ENCODE measurements around the gene ROBO2.

Gene ROBO2

DNA sequence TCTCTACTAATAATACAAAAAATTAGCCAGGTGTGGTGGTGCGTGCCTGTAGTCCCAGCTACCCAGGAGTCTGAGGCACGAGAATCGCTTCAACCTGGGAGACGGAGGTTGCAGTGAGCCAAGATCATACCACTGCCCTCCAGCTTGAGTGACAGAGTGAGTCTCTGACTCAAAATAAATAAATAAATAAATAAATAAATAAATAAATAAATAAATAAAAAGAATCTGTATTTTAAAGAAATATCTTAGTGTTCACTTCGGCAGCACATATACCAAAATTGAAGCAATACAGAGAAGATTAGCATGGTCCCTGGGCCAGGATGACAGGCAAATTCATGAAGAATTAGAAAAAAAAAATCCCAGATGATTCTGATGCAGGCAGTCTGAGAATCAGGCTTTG is 51.9 kb downstream of the ROBO2 start:
- TF ChIP-seq, protein P1, sequence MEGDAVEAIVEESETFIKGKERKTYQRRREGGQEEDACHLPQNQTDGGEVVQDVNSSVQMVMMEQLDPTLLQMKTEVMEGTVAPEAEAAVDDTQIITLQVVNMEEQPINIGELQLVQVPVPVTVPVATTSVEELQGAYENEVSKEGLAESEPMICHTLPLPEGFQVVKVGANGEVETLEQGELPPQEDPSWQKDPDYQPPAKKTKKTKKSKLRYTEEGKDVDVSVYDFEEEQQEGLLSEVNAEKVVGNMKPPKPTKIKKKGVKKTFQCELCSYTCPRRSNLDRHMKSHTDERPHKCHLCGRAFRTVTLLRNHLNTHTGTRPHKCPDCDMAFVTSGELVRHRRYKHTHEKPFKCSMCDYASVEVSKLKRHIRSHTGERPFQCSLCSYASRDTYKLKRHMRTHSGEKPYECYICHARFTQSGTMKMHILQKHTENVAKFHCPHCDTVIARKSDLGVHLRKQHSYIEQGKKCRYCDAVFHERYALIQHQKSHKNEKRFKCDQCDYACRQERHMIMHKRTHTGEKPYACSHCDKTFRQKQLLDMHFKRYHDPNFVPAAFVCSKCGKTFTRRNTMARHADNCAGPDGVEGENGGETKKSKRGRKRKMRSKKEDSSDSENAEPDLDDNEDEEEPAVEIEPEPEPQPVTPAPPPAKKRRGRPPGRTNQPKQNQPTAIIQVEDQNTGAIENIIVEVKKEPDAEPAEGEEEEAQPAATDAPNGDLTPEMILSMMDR (IDR thresholded peaks at IDR 0.05; ENCODE audit: control extremely low read depth, extremely low read depth, low read depth, missing control alignments), result no peak
- no peak for DNase-seq (ENCODE audit: extremely low spot score)
- ChIA-PET CTCF (no interaction called here), POLR2A (no interaction called here)

DNA sequence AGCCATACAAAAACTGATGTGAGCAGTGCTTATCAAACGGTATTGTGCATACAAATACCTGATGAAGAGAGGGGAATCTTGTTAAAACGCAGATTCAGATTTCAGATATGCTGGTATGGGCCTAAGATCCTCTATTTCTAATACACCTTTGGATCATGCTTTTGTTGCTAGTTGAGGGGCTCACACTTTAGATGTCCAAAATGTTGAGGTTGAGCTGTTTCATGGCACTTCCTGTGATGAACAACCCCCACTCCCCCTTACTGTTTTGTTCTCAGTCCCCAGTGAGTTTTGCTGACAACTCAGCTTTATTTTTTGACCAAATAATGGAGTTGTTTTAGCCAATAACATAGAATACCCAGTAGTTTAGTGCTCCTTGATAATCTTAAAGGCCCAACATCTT is 53.2 kb downstream of the ROBO2 start:
- TF ChIP-seq, protein P1 (IDR thresholded peaks at IDR 0.05; ENCODE audit: control extremely low read depth, extremely low read depth, low read depth, missing control alignments), result no peak
- POLR2A ChIA-PET, result no interaction called here
- DNase-seq (ENCODE audit: extremely low spot score), result no peak
- CTCF ChIA-PET, result interaction anchor here (1.1 kb wide), 1 partner anchor 66 kb away, joined by 3 read pairs; no protein-coding TSS in a partner anchor

DNA sequence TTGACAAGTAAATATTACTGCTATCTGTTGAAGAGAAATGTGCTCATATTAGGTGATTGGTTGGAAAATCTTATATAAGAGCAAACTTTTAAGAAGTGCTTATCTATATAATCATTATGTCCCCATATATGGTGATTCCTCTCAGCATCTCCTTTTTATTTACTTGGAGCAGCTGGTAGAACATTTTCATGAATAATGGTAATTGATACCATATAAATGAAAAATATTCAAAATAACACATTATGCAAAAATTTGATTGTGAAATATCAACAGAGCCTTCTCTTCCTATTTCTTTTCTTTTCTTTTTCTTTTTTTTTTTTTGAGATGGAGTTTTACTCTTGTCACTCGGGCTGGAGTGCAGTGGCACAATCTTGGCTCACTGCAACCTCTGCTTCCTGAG is 56.2 kb downstream of the ROBO2 start:
- CTCF ChIA-PET, result no interaction called here
- DNase-seq (ENCODE audit: extremely low spot score), result no peak
- POLR2A ChIA-PET, result no interaction called here
- TF ChIP-seq, protein P1 (IDR thresholded peaks at IDR 0.05; ENCODE audit: control extremely low read depth, extremely low read depth, low read depth, missing control alignments), result no peak

DNA sequence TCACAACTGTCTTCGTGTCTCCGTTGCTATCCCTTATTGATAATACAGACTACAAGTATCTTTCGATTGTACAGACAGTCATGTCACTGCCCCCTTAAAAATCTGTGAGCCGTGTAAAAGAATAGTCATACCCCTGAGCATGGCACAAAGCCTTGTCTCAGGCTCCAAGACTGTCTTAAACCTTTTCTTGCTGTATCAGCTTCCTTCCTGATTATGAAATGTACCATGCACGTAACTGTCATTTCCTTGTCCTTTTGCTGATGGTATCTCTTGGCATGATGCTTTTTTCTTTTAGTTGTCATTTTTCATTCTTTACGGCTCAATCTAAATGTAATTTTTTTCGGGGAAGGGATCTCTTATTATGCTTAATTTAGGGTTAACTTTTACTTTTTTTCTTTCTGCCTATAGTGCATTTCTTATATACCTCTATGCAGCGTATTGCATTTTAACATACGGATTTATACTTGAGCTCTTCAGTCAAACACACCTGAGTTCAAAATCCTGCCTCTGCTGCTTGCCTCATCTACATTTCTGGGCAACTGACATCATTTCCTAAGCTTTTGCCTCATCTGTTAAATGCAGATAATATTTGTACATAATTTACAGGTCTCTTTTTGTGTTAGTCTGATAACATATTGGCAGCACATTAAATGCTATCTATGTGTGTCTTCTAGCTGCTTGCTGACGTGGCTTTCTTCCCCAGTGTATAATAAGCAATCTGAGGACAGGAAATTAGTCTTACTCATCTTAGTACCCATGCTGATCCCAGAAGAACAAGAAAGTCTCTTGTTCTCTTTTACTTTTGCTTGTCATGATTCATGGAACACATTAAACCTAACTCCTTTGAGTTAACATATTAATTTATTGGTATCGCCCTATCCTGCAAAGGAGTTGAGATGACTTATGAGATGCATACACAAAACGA is 57.3 kb downstream of the ROBO2 start:
- TF ChIP-seq, protein P1 (IDR thresholded peaks at IDR 0.05; ENCODE audit: control extremely low read depth, extremely low read depth, low read depth, missing control alignments), result no peak
- ChIA-PET POLR2A (no interaction called here), CTCF (no interaction called here)
- no peak for DNase-seq (ENCODE audit: extremely low spot score)

DNA sequence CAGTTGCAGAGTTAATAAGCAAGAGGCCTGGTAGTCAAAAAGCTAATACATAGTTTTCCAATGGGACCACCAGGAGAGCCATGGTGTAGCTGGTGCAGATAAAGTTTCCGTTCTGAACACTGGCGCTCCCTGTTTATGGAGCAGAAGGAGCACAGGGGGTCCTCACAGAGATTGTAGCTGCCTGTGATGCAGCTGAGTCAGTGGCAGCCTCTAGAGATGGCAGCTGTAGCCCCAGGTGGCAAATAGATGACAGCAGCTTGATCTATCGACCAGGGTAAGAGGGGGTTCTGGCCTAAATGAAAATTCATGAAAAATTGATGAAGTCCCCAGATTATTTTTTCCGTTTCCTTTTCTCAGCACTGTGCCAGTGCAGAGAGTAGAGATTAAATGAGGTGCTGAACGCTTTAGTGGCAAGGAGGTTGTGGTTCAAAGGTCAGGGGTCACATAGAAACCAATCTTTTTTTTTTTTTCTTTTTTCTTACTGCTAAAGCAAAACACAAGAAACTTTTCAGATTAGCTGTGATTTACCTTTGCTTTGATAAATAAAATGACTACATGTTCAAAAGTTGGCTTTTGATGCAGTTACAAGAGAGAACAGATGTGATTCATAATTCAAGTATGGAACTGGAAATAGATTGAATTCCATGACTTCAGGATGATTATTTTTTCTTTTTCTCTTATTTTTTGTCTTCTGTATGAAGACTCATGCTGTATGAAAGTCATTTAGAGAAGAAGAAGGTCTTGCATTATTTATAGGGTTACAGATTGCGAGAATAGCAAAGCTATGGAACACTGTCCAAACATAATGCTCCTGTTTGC is 63.3 kb downstream of the ROBO2 start:
- TF ChIP-seq, protein P1 (IDR thresholded peaks at IDR 0.05; ENCODE audit: control extremely low read depth, extremely low read depth, low read depth, missing control alignments), result no peak
- CTCF ChIA-PET, result no interaction called here
- POLR2A ChIA-PET, result no interaction called here
- DNase-seq (ENCODE audit: extremely low spot score), result no peak

DNA sequence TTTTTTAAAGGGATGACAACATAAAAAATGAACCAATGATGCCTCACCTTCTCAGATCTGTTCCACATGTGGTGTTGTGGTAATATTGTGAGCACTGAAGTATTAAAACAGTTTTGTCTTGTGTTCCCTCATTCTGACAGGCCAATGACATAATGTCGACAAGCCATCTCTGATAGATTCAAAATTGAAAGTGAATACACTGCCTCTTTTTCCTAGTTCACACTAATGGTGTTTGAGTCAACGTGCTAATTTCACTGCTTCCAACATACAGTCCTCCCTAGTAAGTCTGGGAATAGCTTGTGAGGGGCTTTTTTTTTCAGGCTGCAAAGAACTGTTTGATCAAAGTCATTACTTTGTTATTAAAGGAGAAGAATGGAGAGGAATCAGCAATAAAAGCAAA is 82.8 kb downstream of the ROBO2 start:
- CTCF ChIA-PET, result interaction anchor here (1.1 kb wide), 1 partner anchor 36 kb away, joined by 3 read pairs; no protein-coding TSS in a partner anchor
- POLR2A ChIA-PET, result no interaction called here
- TF ChIP-seq, protein P1 (IDR thresholded peaks at IDR 0.05; ENCODE audit: control extremely low read depth, extremely low read depth, low read depth, missing control alignments), result no peak

More for the DNA sequence above, 82.8 kb downstream of the ROBO2 start:
- DNase-seq (ENCODE audit: extremely low spot score), result no peak

Data from GM10248 (cell line).